Measurements from ENCODE around the gene BOLL. TPM values are rescaled to one million over a fixed set of nuclear protein-coding genes. Genes with fewer than 3 reads are reported as not detected.
"Not testable (repeated sequence)": the region's sequence is repeated elsewhere in the genome, so short reads cannot be mapped to it uniquely, and the experiment has no call there.

Gene BOLL
- total and polyA plus RNA-seq, 10 of the 15 experiments (the other 5 are each of a cell fraction or from before 2014, with no cell fraction given) = 0.05 TPM; not detected in 9

DNA sequence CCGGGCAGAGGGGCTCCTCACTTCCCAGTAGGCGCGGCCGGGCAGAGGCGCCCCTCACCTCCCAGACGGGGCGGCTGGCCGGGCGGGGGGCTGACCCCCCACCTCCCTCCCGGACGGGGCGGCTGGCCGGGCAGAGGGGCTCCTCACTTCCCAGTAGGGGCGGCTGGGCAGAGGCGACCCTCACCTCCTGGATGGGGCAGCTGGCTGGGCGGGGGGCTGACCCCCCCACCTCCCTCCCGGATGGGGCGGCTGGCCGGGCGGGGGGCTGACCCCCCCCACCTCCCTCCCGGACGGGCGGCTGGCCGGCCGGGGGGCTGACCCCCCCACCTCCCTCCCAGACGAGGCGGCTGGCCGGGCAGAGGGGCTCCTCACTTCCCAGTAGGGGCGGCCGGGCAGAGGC is 89.1 kb downstream of the BOLL start:
- FAIRE-seq; H3K9ac ChIP-seq (ENCODE audit: control insufficient read depth, insufficient read depth, low read length); BruUV-seq (replicated peaks); H3K4me3 ChIP-seq; H4K20me1 ChIP-seq (ENCODE audit: control insufficient read depth, insufficient read depth); in situ Hi-C loops (cut with MboI); intact Hi-C loops (cut with micrococcal nuclease; ENCODE audit: unreplicated experiment); H3K36me3 ChIP-seq (ENCODE audit: control insufficient read depth in 2 of 2, insufficient read depth in 2 of 2, low read length in 1 of 2); ATAC-seq; DNase-seq (ENCODE audit: low read depth, low spot score); H3K4me1 ChIP-seq (ENCODE audit: control insufficient read depth, insufficient read depth, low read length); H3K4me2 ChIP-seq (ENCODE audit: control insufficient read depth, insufficient read depth); H2AFZ ChIP-seq (ENCODE audit: control insufficient read depth, low read depth, low read length); H3K27ac ChIP-seq (ENCODE audit: control insufficient read depth, insufficient read depth); H3K9me3 ChIP-seq (replicated peaks; ENCODE audit: control insufficient read depth, insufficient read depth, low read length); H3K27me3 ChIP-seq (replicated peaks in 1 of 2; ENCODE audit: control insufficient read depth in 2 of 2, insufficient read depth in 2 of 2, low read length in 1 of 2); H3K79me2 ChIP-seq (ENCODE audit: control insufficient read depth, insufficient read depth, low read length); SMC1A ChIA-PET (ENCODE audit: uncharacterized antibody, unreplicated experiment); RAD21 ChIA-PET (ENCODE audit: unreplicated experiment); POLR2A ChIA-PET: not testable (repeated sequence)
- WGBS (ENCODE audit: insufficient coverage, insufficient replicate concordance, low lambda C conversion rate, missing lambda C conversion rate) = 80% methylated on average over 4 of the region's 30 CpGs
- CTCF ChIA-PET = interaction anchor here (2.3 kb wide), 1 partner anchor 12 kb away, joined by 7 read pairs; no protein-coding TSS in a partner anchor

DNA sequence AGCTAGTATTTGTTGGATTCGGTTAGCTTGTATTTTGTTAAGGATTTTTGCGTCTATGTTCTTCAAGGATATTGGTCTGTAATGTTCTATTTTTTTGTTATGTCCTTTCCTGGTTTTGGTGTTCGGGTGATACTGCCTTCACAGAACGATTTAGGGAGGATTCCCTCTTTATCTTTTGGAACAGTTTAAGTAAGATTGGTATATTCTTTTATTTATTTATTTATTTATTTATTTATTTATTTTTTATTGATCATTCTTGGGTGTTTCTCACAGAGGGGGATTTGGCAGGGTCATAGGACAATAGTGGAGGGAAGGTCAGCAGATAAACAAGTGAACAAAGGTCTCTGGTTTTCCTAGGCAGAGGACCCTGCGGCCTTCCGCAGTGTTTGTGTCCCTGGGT is 89.9 kb downstream of the BOLL start:
- H3K4me2 ChIP-seq (ENCODE audit: control insufficient read depth, insufficient read depth); FAIRE-seq; H2AFZ ChIP-seq (ENCODE audit: control insufficient read depth, low read depth, low read length); H3K79me2 ChIP-seq (ENCODE audit: control insufficient read depth, insufficient read depth, low read length); ATAC-seq; H3K27me3 ChIP-seq (replicated peaks in 1 of 2; ENCODE audit: control insufficient read depth in 2 of 2, insufficient read depth in 2 of 2, low read length in 1 of 2); H3K27ac ChIP-seq (ENCODE audit: control insufficient read depth, insufficient read depth); DNase-seq (ENCODE audit: low read depth, low spot score); H3K4me1 ChIP-seq (ENCODE audit: control insufficient read depth, insufficient read depth, low read length); POLR2A ChIA-PET; H3K4me3 ChIP-seq; RAD21 ChIA-PET (ENCODE audit: unreplicated experiment); SMC1A ChIA-PET (ENCODE audit: uncharacterized antibody, unreplicated experiment); H3K9me3 ChIP-seq (replicated peaks; ENCODE audit: control insufficient read depth, insufficient read depth, low read length); BruUV-seq (replicated peaks); in situ Hi-C loops (cut with MboI); H4K20me1 ChIP-seq (ENCODE audit: control insufficient read depth, insufficient read depth); intact Hi-C loops (cut with micrococcal nuclease; ENCODE audit: unreplicated experiment); H3K36me3 ChIP-seq (ENCODE audit: control insufficient read depth in 2 of 2, insufficient read depth in 2 of 2, low read length in 1 of 2); H3K9ac ChIP-seq (ENCODE audit: control insufficient read depth, insufficient read depth, low read length): not testable (repeated sequence)
- 88% methylated on average over 4 of the region's 6 CpGs for WGBS (ENCODE audit: insufficient coverage, insufficient replicate concordance, low lambda C conversion rate, missing lambda C conversion rate)
- CTCF ChIA-PET = interaction anchor here (2.3 kb wide), 1 partner anchor 13 kb away, joined by 7 read pairs; no protein-coding TSS in a partner anchor

DNA sequence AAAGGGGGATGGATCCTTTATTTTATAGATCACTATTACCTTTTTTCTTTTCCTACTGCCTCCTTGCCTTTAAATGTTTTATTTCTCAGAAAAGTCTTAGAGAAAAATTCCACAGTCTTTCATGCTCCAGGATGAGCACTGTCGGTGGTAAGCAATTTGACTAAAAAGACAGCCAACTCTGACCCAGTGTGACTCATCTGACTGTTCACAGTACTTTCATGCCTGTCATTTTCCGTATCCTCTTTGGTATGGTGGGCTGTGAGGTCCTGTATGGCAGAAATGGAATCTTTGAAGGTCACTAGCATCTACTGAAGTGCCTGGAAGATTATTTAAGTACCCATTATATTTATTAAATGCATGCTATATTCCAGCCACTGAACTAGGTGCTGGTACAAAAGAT is 107.6 kb downstream of the BOLL start:
- TF ChIP-seq CBX3 (IDR thresholded peaks at IDR 0.05; ENCODE audit: borderline replicate concordance, low read depth) = no peak

More for the DNA sequence above, 107.6 kb downstream of the BOLL start:
- Histone ChIP-seq H4K20me1 (ENCODE audit: control insufficient read depth, insufficient read depth) (no peaks in the 10 kb centered on the region), H3K27me3 (replicated peaks in 1 of 2; ENCODE audit: control insufficient read depth in 2 of 2, insufficient read depth in 2 of 2, low read length in 1 of 2) (no peaks in the 10 kb centered on the region), H3K4me1 (ENCODE audit: control insufficient read depth, insufficient read depth, low read length) (no peaks in the 10 kb centered on the region), H3K4me2 (ENCODE audit: control insufficient read depth, insufficient read depth) (no peak overlapping the region), H3K9ac (ENCODE audit: control insufficient read depth, insufficient read depth, low read length) (no peak overlapping the region), H3K79me2 (ENCODE audit: control insufficient read depth, insufficient read depth, low read length) (no peaks in the 10 kb centered on the region), H3K9me3 (replicated peaks; ENCODE audit: control insufficient read depth, insufficient read depth, low read length) (no peaks in the 10 kb centered on the region), H3K4me3 (no peak overlapping the region), H3K36me3 (ENCODE audit: control insufficient read depth in 2 of 2, insufficient read depth in 2 of 2, low read length in 1 of 2) (no peaks in the 10 kb centered on the region), H3K27ac (ENCODE audit: control insufficient read depth, insufficient read depth) (no peak overlapping the region), H2AFZ (ENCODE audit: control insufficient read depth, low read depth, low read length) (no peak overlapping the region)
- 32% methylated on average over 2 of the region's 2 CpGs for WGBS (ENCODE audit: insufficient coverage, insufficient replicate concordance, low lambda C conversion rate, missing lambda C conversion rate)
- intact Hi-C loops (cut with micrococcal nuclease; ENCODE audit: unreplicated experiment) (no loop called here), in situ Hi-C loops (cut with MboI) (no loop called here)
- ChIA-PET POLR2A (no interaction called here), RAD21 (ENCODE audit: unreplicated experiment) (no interaction called here), SMC1A (ENCODE audit: uncharacterized antibody, unreplicated experiment) (no interaction called here), CTCF (no interaction called here)
- BruUV-seq (replicated peaks) = no TSS peak
- FAIRE-seq (no peak), ATAC-seq (no peak), DNase-seq (ENCODE audit: low read depth, low spot score) (no peak)
